Right kidney (tissue), 1 donor: ENCODE data around the gene PHF1.

Experiments
- DNase-seq: peaks from one replicate; pipeline ENCODE4 v3.0.0-alpha.2; 2016

The PHF1 gene

GRCh38 chr6:33431880-33432541, 21.2 kb downstream of the PHF1 start:
- no peak for DNase-seq

GRCh38 chr6:33432546-33432945, 21.7 kb downstream of the PHF1 start:
- no peak for DNase-seq

GRCh38 chr6:33433001-33433543, 22.3 kb downstream of the PHF1 start:
- no peak for DNase-seq

GRCh38 chr6:33433544-33434191, 22.9 kb downstream of the PHF1 start:
- DNase-seq, result no peak

GRCh38 chr6:33434961-33435360, 24.1 kb downstream of the PHF1 start:
- DNase-seq, result no peak

- no peak for DNase-seq
Observed at GRCh38 chr6:33437666-33438065, 26.9 kb downstream of the PHF1 start.

GRCh38 chr6:33438978-33439594, 28.3 kb downstream of the PHF1 start:
- DNase-seq, result no peak

- DNase-seq, result no peak
Observed at GRCh38 chr6:33439956-33440648, 29.3 kb downstream of the PHF1 start.

GRCh38 chr6:33440649-33441309, 30.0 kb downstream of the PHF1 start:
- DNase-seq, result no peak

- DNase-seq, result no peak
Observed at GRCh38 chr6:33441457-33441856, 30.6 kb downstream of the PHF1 start.

GRCh38 chr6:33442283-33442682, 31.5 kb downstream of the PHF1 start:
- no peak for DNase-seq

- DNase-seq, result no peak
Observed at GRCh38 chr6:33443025-33443424, 32.2 kb downstream of the PHF1 start.

GRCh38 chr6:33443619-33444504, 33.0 kb downstream of the PHF1 start:
- no peak for DNase-seq

GRCh38 chr6:33445119-33445603, 34.3 kb downstream of the PHF1 start:
- DNase-seq, result no peak

GRCh38 chr6:33446356-33446755, 35.5 kb downstream of the PHF1 start:
- DNase-seq, result no peak

GRCh38 chr6:33450434-33450833, 39.6 kb downstream of the PHF1 start:
- DNase-seq, result no peak

GRCh38 chr6:33451606-33452005, 40.8 kb downstream of the PHF1 start:
- no peak for DNase-seq

- DNase-seq, result no peak
Observed at GRCh38 chr6:33452496-33452895, 41.7 kb downstream of the PHF1 start.

GRCh38 chr6:33453393-33454008, 42.7 kb downstream of the PHF1 start:
- DNase-seq, result no peak
